Transverse colon (tissue), 4 donors: ENCODE measurements around the gene MYOM3. TPM values are rescaled to one million over a fixed set of nuclear protein-coding genes. Genes with fewer than 3 reads are reported as not detected.

ENCODE experiments used
- DNase-seq: peaks from one replicate; pipeline ENCODE4 v3.0.0-alpha.2; 2019
- H3K27ac ChIP-seq, 4 donors: fragments of 200-600 bp; sonication (generic); 2 replicates each; pipeline ENCODE4 v1.5.1; 2016 to 2018; ENCODE audit warnings: inconsistent platforms in 4 of 4
- H3K27me3 ChIP-seq: fragments of 200-600 bp; sonication (generic); 2 replicates; pipeline ENCODE4 v1.5.1; 2017; ENCODE audit warnings: inconsistent platforms
- H3K36me3 ChIP-seq, 4 donors: fragments of 200-600 bp; sonication (generic); 2 replicates each; pipeline ENCODE4 v1.5.1; 2017 to 2019; ENCODE audit warnings: inconsistent platforms in 4 of 4
- H3K4me1 ChIP-seq, 4 donors: fragments of 200-600 bp; sonication (generic); 2 replicates each; pipeline ENCODE4 v1.5.1; 2017 to 2020; ENCODE audit warnings: inconsistent platforms in 4 of 4
- H3K4me3 ChIP-seq, 4 donors: fragments of 200-600 bp; sonication (generic); 1 replicate in 1 of 4; 2 replicates in 3 of 4; pipeline versions ENCODE4 v1.5.1 to v1.6.1; 2017 to 2019; ENCODE audit warnings: inconsistent platforms in 4 of 4
- H3K9me3 ChIP-seq, 2 donors: fragments of 200-600 bp; sonication (generic); 2 replicates each; pipeline ENCODE4 v1.5.1; 2017 to 2019; ENCODE audit warnings: inconsistent platforms in 2 of 2
- EP300 ChIP-seq: sonication (generic); formaldehyde crosslinking; IDR thresholded peaks from one replicate; pipeline ENCODE4 v1.6.1; 2017; ENCODE audit warnings: antibody characterized with exemption, low read depth
- POLR2A ChIP-seq: fragments of 450-650 bp; IDR thresholded peaks from one replicate; pipeline ENCODE4 v1.6.1; 2016; ENCODE audit warnings: antibody characterized with exemption, mild to moderate bottlenecking, moderate library complexity
- POLR2AphosphoS5 ChIP-seq, 3 donors: sonication (generic); formaldehyde crosslinking; IDR thresholded peaks; one replicate each; pipeline ENCODE4 v1.6.1; 2016; ENCODE audit warnings: antibody characterized with exemption in 3 of 3
- WGBS, 2 donors: methylation state at CpG; one replicate each; pipeline ENCODE4 v1.1.5; 2018; ENCODE audit warnings: low coverage in 1 of 2; 5-methylcytosine and 5-hydroxymethylcytosine counted together
- in situ Hi-C, 4 donors: fragments of 200-750 bp; cut with MboI; loops; one replicate each; pipeline versions ENCODE4 v1.15.0 to v1.15.1; 2017; ENCODE audit warnings: low sequenced_read_pairs in 3 of 4, low pct_ligation_motif_present in 1 of 4, low pct_unique_long_range_greater_than_20kb in 1 of 4
- intact Hi-C: fragments of 100-400 bp; cut with DNase I; formaldehyde crosslinking; loops from one replicate; pipeline ENCODE4 v1.15.1; 2023; ENCODE audit warnings: low total_unique reads
- total RNA-seq, 4 donors: library from RNA; depleted of rRNA; stranded (reverse); fragments of >200 nt; gene quantifications; one replicate each; pipeline ENCODE4 v1.1.0, GENCODE V29; 2016
- TF ChIP-seq, protein P1 (sequence below), 5 experiments: fragments of 200-600 bp in 3 of 5; fragments of 450-650 bp in 2 of 5; sonication (generic) in 3 of 5; IDR thresholded peaks; 1 replicate in 2 of 5; 2 replicates in 3 of 5; pipeline ENCODE4 v1.5.1; 2016 to 2017; ENCODE audit warnings: antibody characterized with exemption in 5 of 5, inconsistent platforms in 3 of 5, mild to moderate bottlenecking in 2 of 5, moderate library complexity in 1 of 5

Gene MYOM3
- total RNA-seq, 4 donors from 2014 or later, result 0.60 to 7.5 (median 3.0) TPM

DNA sequence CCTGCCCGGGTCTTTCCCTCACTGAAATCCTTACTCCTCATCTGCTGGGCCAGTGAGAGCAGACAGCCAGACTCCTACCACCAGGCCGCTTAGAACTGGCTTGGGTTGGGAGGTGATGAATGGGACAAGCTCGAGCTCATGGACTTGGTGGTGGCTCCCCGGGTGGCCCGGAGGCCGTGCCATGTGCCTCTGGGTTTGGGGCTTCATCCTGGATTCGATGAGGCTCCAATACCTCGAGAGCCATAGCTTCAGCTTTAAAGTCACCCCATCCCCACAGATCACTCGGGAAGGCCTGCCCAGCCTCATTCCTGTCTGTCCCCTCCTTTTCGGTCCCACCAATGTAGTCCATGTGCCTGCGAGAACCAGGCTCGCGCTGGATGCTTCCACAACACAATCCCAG lies 51.5 kb downstream of the MYOM3 start:
- H3K27ac ChIP-seq, result no peak overlapping the region
- TF ChIP-seq, protein P1, sequence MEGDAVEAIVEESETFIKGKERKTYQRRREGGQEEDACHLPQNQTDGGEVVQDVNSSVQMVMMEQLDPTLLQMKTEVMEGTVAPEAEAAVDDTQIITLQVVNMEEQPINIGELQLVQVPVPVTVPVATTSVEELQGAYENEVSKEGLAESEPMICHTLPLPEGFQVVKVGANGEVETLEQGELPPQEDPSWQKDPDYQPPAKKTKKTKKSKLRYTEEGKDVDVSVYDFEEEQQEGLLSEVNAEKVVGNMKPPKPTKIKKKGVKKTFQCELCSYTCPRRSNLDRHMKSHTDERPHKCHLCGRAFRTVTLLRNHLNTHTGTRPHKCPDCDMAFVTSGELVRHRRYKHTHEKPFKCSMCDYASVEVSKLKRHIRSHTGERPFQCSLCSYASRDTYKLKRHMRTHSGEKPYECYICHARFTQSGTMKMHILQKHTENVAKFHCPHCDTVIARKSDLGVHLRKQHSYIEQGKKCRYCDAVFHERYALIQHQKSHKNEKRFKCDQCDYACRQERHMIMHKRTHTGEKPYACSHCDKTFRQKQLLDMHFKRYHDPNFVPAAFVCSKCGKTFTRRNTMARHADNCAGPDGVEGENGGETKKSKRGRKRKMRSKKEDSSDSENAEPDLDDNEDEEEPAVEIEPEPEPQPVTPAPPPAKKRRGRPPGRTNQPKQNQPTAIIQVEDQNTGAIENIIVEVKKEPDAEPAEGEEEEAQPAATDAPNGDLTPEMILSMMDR (IDR thresholded peaks at IDR 0.05), result no peak
- TF ChIP-seq POLR2AphosphoS5 (IDR thresholded peaks at IDR 0.05) (no peak), POLR2A (no peak), EP300 (no peak)
- H3K9me3 ChIP-seq, result no peaks in the 10 kb centered on the region
- intact Hi-C loops, result no loop called here
- 83% methylated on average over 13 of the region's 13 CpGs; no CpG with 5 or more reads in 1 of the 2 donors for WGBS, 2 donors
- H3K4me3 ChIP-seq, result no peak overlapping the region
- DNase-seq, result no peak
- H3K36me3 ChIP-seq, result no peaks in the 10 kb centered on the region
- no peaks in the 10 kb centered on the region for H3K4me1 ChIP-seq
- in situ Hi-C loops, result loop anchor here in 1 of 4 donors (25.0 kb wide), 1 partner anchor 327 kb away; no protein-coding TSS in a partner anchor
- no peaks in the 10 kb centered on the region for H3K27me3 ChIP-seq

DNA sequence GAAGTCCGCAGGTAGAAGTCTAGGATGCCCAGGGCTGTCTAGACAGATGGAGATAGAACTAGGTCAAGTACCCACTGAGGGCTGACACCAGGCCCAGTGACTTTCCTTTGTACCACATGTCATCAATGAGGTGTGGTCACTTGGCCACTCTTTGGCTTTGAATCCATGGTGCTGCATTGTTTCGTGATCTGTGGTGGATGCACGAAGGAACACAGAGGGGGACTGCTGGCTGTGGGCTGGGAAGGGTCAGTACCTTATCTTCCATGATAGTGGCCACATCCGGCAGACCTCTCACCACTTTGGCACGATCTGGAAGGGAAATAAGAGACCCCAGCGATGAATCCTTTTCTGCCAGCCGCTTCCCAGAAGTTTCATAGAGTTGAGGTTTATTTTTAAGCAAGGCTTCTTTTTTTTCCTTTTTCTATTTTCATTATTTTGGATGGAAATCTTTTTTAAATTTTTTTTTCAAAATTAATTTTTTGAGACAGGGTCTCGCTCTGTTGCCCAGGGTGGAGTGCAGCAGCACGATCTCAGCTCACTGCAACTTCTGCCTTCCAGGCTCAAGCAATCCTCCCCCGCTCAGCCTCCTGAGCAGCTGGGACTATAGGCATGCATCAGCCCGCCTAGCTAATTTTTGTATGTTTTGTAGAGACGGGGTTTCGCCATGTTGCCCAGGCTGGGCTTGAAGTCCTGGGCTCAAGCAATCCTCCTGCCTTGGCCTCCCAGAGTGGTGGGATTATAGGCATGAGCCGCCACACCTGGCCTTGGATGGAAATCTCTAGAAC lies 53.1 kb downstream of the MYOM3 start:
- no peak for TF ChIP-seq EP300
- TF ChIP-seq, protein P1 (IDR thresholded peaks at IDR 0.05), result no peak
- no peak for TF ChIP-seq POLR2AphosphoS5 (IDR thresholded peaks at IDR 0.05)
- TF ChIP-seq POLR2A, result no peak
- no peaks in the 10 kb centered on the region for H3K36me3 ChIP-seq
- no peaks in the 10 kb centered on the region for H3K4me1 ChIP-seq
- H3K9me3 ChIP-seq, result no peaks in the 10 kb centered on the region
- H3K4me3 ChIP-seq, result no peak overlapping the region
- no peak overlapping the region for H3K27ac ChIP-seq
- in situ Hi-C loops, result loop anchor here in 1 of 4 donors (25.0 kb wide), 1 partner anchor 328 kb away; no protein-coding TSS in a partner anchor
- no peak for DNase-seq
- 84 to 88% methylated on average over 10 to 14 of the region's 14 CpGs for whole genome bisulfite sequencing, 2 donors
- no peaks in the 10 kb centered on the region for H3K27me3 ChIP-seq
- intact Hi-C loops, result no loop called here

DNA sequence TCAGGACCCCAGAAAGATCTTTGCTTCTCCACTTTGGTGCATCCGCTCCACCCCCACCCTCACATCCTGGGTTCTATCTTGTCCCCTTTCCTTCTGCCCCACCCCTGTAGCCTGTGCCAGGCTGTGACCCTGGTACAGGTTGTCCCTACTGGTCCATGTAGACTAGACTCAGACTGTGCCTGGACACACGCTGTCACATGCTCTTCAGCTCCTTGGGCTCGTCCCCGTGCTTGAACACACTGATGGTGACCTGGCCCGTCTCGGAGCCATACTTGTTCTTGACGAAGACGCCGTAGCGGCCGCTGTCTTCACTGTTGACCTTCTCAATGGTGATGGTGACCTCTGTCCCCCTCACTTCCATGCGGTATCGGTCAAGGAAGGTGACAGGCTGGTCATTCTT lies 54.8 kb downstream of the MYOM3 start:
- no peaks in the 10 kb centered on the region for H3K4me1 ChIP-seq
- in situ Hi-C loops, result loop anchor here in 1 of 4 donors (25.0 kb wide), 1 partner anchor 330 kb away; no protein-coding TSS in a partner anchor
- H3K27ac ChIP-seq, result no peak overlapping the region
- no peaks in the 10 kb centered on the region for H3K27me3 ChIP-seq
- H3K9me3 ChIP-seq, result no peaks in the 10 kb centered on the region
- no peak overlapping the region for H3K4me3 ChIP-seq
- 91% methylated on average over 13 of the region's 13 CpGs; no CpG with 5 or more reads in 1 of the 2 donors for WGBS, 2 donors
- intact Hi-C loops, result no loop called here
- no peaks in the 10 kb centered on the region for H3K36me3 ChIP-seq
- TF ChIP-seq POLR2A, result no peak
- TF ChIP-seq POLR2AphosphoS5 (IDR thresholded peaks at IDR 0.05), result no peak
- TF ChIP-seq EP300, result no peak
- TF ChIP-seq, protein P1 (IDR thresholded peaks at IDR 0.05), result no peak
- no peak for DNase-seq

DNA sequence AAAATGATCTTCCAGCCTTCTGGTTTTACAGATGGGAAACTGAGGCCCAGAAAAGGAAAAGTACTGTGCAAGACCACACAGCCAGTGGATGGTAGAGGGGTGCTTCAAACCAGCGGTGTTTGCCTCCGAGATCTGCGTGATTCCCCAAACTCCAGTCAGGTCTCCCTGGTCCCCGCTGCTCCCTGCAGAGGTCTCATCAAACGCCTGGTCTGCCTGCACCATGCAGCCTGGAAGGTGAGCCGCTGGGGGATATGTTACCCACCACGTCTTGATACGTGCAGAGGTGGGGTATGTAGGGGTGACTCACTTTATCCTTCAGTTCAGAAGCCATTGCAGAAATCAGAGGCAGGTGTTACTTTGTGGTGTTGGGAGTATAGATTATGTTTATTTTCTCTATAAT lies 56.3 kb downstream of the MYOM3 start:
- H3K4me3 ChIP-seq, result no peak overlapping the region
- in situ Hi-C loops (loop anchor here in 1 of 4 donors (25.0 kb wide), 1 partner anchor 332 kb away; no protein-coding TSS in a partner anchor), intact Hi-C loops (no loop called here)
- H3K4me1 ChIP-seq, result no peaks in the 10 kb centered on the region
- H3K9me3 ChIP-seq, result no peaks in the 10 kb centered on the region
- no peak for DNase-seq
- whole genome bisulfite sequencing, 2 donors, result 80 to 81% methylated on average over 1 to 8 of the region's 8 CpGs
- no peaks in the 10 kb centered on the region for H3K36me3 ChIP-seq
- TF ChIP-seq, protein P1 (IDR thresholded peaks at IDR 0.05), result no peak
- TF ChIP-seq EP300 (no peak), POLR2A (no peak), POLR2AphosphoS5 (IDR thresholded peaks at IDR 0.05) (no peak)
- H3K27me3 ChIP-seq, result no peaks in the 10 kb centered on the region
- H3K27ac ChIP-seq, result no peak overlapping the region
